Lower leg skin (tissue), 3 donors: ENCODE data around the gene NSMCE4A.

Source experiments
- CTCF ChIP-seq, 3 donors: fragments of 450-650 bp; IDR thresholded peaks; one replicate each; pipeline ENCODE4 v1.5.1; 2016; ENCODE audit warnings: antibody characterized with exemption in 3 of 3, mild to moderate bottlenecking in 3 of 3, moderate library complexity in 2 of 3
- POLR2A ChIP-seq, 2 donors: fragments of 450-650 bp; IDR thresholded peaks; one replicate each; pipeline ENCODE4 v1.6.1; 2016 to 2017; ENCODE audit warnings: antibody characterized with exemption in 2 of 2, mild to moderate bottlenecking in 1 of 2, moderate library complexity in 1 of 2

- TF ChIP-seq POLR2A (IDR thresholded peaks at IDR 0.05): no peak
- no peak for TF ChIP-seq CTCF (IDR thresholded peaks at IDR 0.05)
Measured at GRCh38 chr10:121975295-121976086, 474 bp upstream of the NSMCE4A start.
